GM23338 (cell line): ENCODE results near the gene HDAC5. TPM values are rescaled to one million over a fixed set of nuclear protein-coding genes. Genes with fewer than 3 reads are reported as not detected.

Source experiments
- ATAC-seq: fragments of 200-7000 bp; cut with Tn5 transposase; 3 replicates; pipeline ENCODE4 v1.9.1; 2020
- DNase-seq: peaks from one replicate; pipeline ENCODE4 v3.0.0-alpha.2; 2015; ENCODE audit warnings: low spot score
- H2AFZ ChIP-seq: fragments of 200-600 bp; sonication (generic); 2 replicates; pipeline ENCODE4 v1.8.0; 2016; ENCODE audit warnings: antibody characterized with exemption, mild to moderate bottlenecking, moderate library complexity
- H3F3A ChIP-seq: fragments of 200-600 bp; sonication (generic); replicated peaks from 2 replicates; pipeline ENCODE4 v1.8.0; 2017; ENCODE audit warnings: antibody characterized with exemption, mixed run types, low read depth
- H3K27ac ChIP-seq: fragments of 200-600 bp; sonication (generic); 2 replicates; pipeline ENCODE4 v1.6.1; 2016; ENCODE audit warnings: low read depth
- H3K27me3 ChIP-seq: fragments of 200-600 bp; sonication (generic); 2 replicates; pipeline ENCODE4 v1.8.0; 2016; ENCODE audit warnings: mild to moderate bottlenecking, mixed run types, moderate library complexity; ENCODE audit not compliant: insufficient read depth
- H3K36me3 ChIP-seq: fragments of 200-600 bp; sonication (generic); 2 replicates; pipeline ENCODE4 v1.8.0; 2016; ENCODE audit warnings: mild to moderate bottlenecking; ENCODE audit not compliant: insufficient read depth
- H3K4me1 ChIP-seq: fragments of 200-600 bp; sonication (generic); 2 replicates; pipeline ENCODE4 v1.8.0; 2016; ENCODE audit warnings: mild to moderate bottlenecking, moderate library complexity; ENCODE audit not compliant: insufficient read depth
- H3K4me2 ChIP-seq: fragments of 200-600 bp; sonication (generic); 2 replicates; pipeline ENCODE4 v1.7.1; 2017; ENCODE audit warnings: mixed run types
- H3K4me3 ChIP-seq: fragments of 200-600 bp; sonication (generic); 2 replicates; pipeline ENCODE4 v1.6.1; 2016; ENCODE audit warnings: mixed run types
- H3K79me2 ChIP-seq: fragments of 200-600 bp; sonication (generic); replicated peaks from 2 replicates; pipeline ENCODE4 v1.8.0; 2017; ENCODE audit warnings: mild to moderate bottlenecking; ENCODE audit not compliant: insufficient read depth
- H3K9me2 ChIP-seq: fragments of 200-600 bp; sonication (generic); 2 replicates; pipeline ENCODE4 v1.8.0; 2017; ENCODE audit not compliant: insufficient read depth
- H4K20me1 ChIP-seq: fragments of 200-600 bp; sonication (generic); replicated peaks from 2 replicates; pipeline ENCODE4 v1.8.0; 2017; ENCODE audit warnings: mild to moderate bottlenecking; ENCODE audit not compliant: insufficient read depth
- H3K27ac Mint-ChIP-seq: 2 replicates; pipeline ENCODE4 v1.8.0; 2020; ENCODE audit warnings: inconsistent platforms, mild to moderate bottlenecking, moderate library complexity, mixed read lengths
- H3K27me3 Mint-ChIP-seq: 3 replicates; pipeline ENCODE4 v1.8.0; 2022; ENCODE audit warnings: low read depth, mild to moderate bottlenecking, moderate library complexity, mixed read lengths, inconsistent platforms; ENCODE audit not compliant: insufficient read depth, poor library complexity
- H3K36me3 Mint-ChIP-seq: 3 replicates; pipeline ENCODE4 v1.8.0; 2021; ENCODE audit warnings: low read depth, mild to moderate bottlenecking, inconsistent platforms, moderate library complexity, mixed read lengths
- H3K4me1 Mint-ChIP-seq: 3 replicates; pipeline ENCODE4 v1.8.0; 2020; ENCODE audit warnings: mild to moderate bottlenecking, inconsistent platforms, mixed read lengths
- H3K4me3 Mint-ChIP-seq: 3 replicates; pipeline ENCODE4 v1.8.0; 2021; ENCODE audit warnings: moderate library complexity, mild to moderate bottlenecking, inconsistent platforms, mixed read lengths
- H3K9me3 Mint-ChIP-seq: 3 replicates; pipeline ENCODE4 v1.8.0; 2020; ENCODE audit warnings: moderate library complexity, mild to moderate bottlenecking, inconsistent platforms, mixed read lengths
- CREB1 ChIP-seq: fragments of 250-450 bp; sonication (Bioruptor Pico); IDR thresholded peaks from 2 replicates; pipeline ENCODE4 v1.5.0; 2020; ENCODE audit warnings: low read depth, mild to moderate bottlenecking, moderate library complexity
- EZH2 ChIP-seq: fragments of 200-600 bp; sonication (generic); IDR thresholded peaks from one replicate; pipeline ENCODE4 v1.8.0; 2017; ENCODE audit warnings: antibody characterized with exemption, mild to moderate bottlenecking, low read depth; ENCODE audit not compliant: unreplicated experiment
- NANOG ChIP-seq: IDR thresholded peaks from 2 replicates; pipeline ENCODE4 v1.6.1; 2016; ENCODE audit warnings: antibody characterized with exemption, borderline replicate concordance
- STAT1 ChIP-seq: IDR thresholded peaks from one replicate; pipeline ENCODE4 v1.6.1; 2016; ENCODE audit warnings: antibody characterized with exemption; ENCODE audit not compliant: unreplicated experiment
- ZNF114 ChIP-seq: fragments of 250-450 bp; sonication (Bioruptor Pico); IDR thresholded peaks from 2 replicates; pipeline ENCODE4 v1.5.0; 2020; ENCODE audit warnings: mild to moderate bottlenecking, moderate library complexity
- ZNF331 ChIP-seq: fragments of 250-450 bp; sonication (Bioruptor Pico); IDR thresholded peaks from 2 replicates; pipeline ENCODE4 v1.5.0; 2020; ENCODE audit warnings: low read depth, mild to moderate bottlenecking, moderate library complexity
- polyA plus RNA-seq: library from polyadenylated mRNA; unstranded; fragments of >200 nt; fragmentation: Nextera tagmentation; extraction: Ambion mirVana; gene quantifications from 2 replicates; pipeline ENCODE4 v1.2.1, GENCODE V29; 2016
- total RNA-seq: library from RNA; depleted of rRNA; stranded (reverse); fragments of >200 nt; shearing (Covaris generic); gene quantifications from 2 replicates; pipeline ENCODE4 v1.2.3, GENCODE V29; 2014
- TF ChIP-seq, protein P1 (sequence below): fragments of 250-450 bp; sonication (Bioruptor Pico); IDR thresholded peaks from 2 replicates; pipeline ENCODE4 v1.5.0; 2020; ENCODE audit warnings: mild to moderate bottlenecking, moderate library complexity
- TF ChIP-seq, protein P2 (sequence below): IDR thresholded peaks from 2 replicates; pipeline ENCODE4 v1.6.1; 2016; ENCODE audit warnings: antibody characterized with exemption

The HDAC5 gene
- total and polyA plus RNA-seq, 2 experiments from 2014 or later, result 16.9 to 71.1 TPM

DNA sequence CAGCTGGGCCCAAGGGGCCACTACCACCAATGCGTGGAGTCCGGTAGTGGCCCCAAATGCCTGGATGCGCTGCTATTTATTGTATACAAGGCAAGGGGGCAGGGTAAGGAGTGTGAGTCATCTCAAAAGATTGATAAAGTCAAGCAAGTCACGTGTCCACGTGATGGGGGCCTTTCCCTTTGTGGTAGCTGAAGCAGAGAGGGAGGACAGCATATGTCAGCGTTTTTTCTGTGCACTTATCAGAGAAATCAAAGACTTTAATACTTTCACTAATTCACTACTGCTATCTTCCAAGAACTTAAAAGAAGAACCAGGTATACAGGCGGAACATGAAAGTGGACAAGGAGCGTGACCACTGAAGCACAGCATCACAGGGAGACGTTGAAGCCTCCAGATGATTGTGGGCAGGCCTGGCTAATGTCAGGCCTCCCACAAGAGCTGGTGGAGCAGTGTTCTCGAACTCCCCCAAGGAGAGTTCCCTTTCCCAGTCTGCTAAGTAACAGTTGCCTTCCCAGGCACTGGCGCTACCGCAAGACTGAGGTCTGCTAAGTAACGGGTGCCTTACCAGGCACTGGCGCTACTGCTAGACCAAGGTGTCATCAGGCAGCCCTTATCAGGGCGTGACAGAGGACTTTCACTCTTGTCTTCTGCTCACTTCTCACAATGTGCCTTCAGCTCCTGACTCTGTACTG lies 36.2 kb upstream of the HDAC5 start (continued):
- TF ChIP-seq, protein P1, sequence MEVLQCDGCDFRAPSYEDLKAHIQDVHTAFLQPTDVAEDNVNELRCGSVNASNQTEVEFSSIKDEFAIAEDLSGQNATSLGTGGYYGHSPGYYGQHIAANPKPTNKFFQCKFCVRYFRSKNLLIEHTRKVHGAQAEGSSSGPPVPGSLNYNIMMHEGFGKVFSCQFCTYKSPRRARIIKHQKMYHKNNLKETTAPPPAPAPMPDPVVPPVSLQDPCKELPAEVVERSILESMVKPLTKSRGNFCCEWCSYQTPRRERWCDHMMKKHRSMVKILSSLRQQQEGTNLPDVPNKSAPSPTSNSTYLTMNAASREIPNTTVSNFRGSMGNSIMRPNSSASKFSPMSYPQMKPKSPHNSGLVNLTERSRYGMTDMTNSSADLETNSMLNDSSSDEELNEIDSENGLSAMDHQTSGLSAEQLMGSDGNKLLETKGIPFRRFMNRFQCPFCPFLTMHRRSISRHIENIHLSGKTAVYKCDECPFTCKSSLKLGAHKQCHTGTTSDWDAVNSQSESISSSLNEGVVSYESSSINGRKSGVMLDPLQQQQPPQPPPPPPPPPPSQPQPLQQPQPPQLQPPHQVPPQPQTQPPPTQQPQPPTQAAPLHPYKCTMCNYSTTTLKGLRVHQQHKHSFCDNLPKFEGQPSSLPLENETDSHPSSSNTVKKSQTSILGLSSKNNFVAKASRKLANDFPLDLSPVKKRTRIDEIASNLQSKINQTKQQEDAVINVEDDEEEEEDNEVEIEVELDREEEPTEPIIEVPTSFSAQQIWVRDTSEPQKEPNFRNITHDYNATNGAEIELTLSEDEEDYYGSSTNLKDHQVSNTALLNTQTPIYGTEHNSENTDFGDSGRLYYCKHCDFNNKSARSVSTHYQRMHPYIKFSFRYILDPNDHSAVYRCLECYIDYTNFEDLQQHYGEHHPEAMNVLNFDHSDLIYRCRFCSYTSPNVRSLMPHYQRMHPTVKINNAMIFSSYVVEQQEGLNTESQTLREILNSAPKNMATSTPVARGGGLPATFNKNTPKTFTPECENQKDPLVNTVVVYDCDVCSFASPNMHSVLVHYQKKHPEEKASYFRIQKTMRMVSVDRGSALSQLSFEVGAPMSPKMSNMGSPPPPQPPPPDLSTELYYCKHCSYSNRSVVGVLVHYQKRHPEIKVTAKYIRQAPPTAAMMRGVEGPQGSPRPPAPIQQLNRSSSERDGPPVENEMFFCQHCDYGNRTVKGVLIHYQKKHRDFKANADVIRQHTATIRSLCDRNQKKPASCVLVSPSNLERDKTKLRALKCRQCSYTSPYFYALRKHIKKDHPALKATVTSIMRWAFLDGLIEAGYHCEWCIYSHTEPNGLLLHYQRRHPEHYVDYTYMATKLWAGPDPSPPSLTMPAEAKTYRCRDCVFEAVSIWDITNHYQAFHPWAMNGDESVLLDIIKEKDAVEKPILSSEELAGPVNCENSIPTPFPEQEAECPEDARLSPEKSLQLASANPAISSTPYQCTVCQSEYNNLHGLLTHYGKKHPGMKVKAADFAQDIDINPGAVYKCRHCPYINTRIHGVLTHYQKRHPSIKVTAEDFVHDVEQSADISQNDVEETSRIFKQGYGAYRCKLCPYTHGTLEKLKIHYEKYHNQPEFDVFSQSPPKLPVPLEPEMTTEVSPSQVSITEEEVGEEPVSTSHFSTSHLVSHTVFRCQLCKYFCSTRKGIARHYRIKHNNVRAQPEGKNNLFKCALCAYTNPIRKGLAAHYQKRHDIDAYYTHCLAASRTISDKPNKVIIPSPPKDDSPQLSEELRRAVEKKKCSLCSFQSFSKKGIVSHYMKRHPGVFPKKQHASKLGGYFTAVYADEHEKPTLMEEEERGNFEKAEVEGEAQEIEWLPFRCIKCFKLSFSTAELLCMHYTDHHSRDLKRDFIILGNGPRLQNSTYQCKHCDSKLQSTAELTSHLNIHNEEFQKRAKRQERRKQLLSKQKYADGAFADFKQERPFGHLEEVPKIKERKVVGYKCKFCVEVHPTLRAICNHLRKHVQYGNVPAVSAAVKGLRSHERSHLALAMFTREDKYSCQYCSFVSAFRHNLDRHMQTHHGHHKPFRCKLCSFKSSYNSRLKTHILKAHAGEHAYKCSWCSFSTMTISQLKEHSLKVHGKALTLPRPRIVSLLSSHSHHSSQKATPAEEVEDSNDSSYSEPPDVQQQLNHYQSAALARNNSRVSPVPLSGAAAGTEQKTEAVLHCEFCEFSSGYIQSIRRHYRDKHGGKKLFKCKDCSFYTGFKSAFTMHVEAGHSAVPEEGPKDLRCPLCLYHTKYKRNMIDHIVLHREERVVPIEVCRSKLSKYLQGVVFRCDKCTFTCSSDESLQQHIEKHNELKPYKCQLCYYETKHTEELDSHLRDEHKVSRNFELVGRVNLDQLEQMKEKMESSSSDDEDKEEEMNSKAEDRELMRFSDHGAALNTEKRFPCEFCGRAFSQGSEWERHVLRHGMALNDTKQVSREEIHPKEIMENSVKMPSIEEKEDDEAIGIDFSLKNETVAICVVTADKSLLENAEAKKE (CRISPR knock-in tag), result no peak

DNA sequence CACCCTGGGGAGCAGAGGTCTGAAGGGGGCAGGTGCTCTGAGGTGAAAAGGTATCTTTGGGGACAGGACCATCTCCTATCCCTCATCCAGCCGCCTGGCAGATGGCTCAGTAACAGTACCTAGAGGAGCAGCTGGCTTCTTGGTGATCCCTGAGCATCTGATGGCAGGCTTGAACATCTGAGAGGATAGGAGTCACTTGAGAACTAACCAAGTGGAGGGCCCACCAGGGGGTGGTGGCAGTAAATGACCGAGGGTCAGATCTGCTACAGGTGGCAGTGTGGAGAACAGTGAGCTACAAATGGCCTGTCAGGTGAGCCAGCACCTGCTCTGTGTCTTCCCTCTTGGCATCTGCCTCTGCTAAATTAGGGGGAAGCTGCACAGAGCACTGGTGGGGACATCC lies 32.0 kb upstream of the HDAC5 start:
- Mint-ChIP-seq H3K9me3 (no peaks in the 10 kb centered on the region), H3K27ac (peak overlapping the region; percentile 40; the same call in 1 of the 2 replicates), H3K27me3 (peaks cover 2% of the 10 kb centered on the region), H3K36me3 (peaks cover 67% of the 10 kb centered on the region), H3K4me3 (no peak overlapping the region), H3K4me1 (no peaks in the 10 kb centered on the region)
- Histone ChIP-seq H3K79me2 (peaks cover 27% of the 10 kb centered on the region), H3F3A (0 out of 2 replicates have a peak, but pooled peaks cover 3% of the 10 kb centered on the region), H3K4me2 (no peak overlapping the region), H3K4me3 (no peak overlapping the region), H2AFZ (no peak overlapping the region), H3K9me2 (no peaks in the 10 kb centered on the region), H3K4me1 (no peaks in the 10 kb centered on the region), H4K20me1 (peaks cover 9% of the 10 kb centered on the region), H3K27me3 (no peaks in the 10 kb centered on the region), H3K27ac (no peak overlapping the region), H3K36me3 (peaks cover 17% of the 10 kb centered on the region)
- ATAC-seq, result no peak
- no peak for DNase-seq
- no peak for TF ChIP-seq ZNF114

DNA sequence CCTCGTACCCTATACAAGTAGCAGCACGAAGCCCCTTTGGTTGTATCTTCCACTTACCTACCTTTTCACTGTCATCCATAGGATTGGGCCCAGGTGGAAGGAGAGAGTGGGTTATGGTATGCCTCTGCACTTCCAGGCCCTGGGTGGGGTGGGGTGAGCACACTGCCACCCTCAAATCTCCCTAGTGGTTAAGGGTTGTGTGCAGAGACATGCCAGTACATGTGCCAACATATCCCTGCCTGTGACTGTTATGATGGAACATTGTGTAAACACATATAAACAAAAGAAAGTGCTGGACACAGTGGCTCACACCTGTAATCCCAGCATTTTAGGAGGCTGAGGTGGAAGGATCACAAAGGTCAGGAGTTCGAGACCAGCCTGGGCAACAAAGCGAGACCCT lies 29.4 kb upstream of the HDAC5 start:
- Histone ChIP-seq H3K9me2 (no peaks in the 10 kb centered on the region), H3K27me3 (no peaks in the 10 kb centered on the region), H2AFZ (no peak overlapping the region), H3K36me3 (peaks cover 15% of the 10 kb centered on the region; the same call in 1 of the 2 replicates), H3K4me3 (no peak overlapping the region), H3K4me2 (no peak overlapping the region), H3K4me1 (no peaks in the 10 kb centered on the region), H4K20me1 (peaks cover 9% of the 10 kb centered on the region), H3K79me2 (peaks cover 40% of the 10 kb centered on the region), H3F3A (0 out of 2 replicates have a peak, but pooled peaks cover 3% of the 10 kb centered on the region), H3K27ac (no peak overlapping the region)
- Mint-ChIP-seq H3K27ac (no peak overlapping the region), H3K4me1 (no peaks in the 10 kb centered on the region; the same call in 2 of the 3 replicates), H3K36me3 (peaks cover 72% of the 10 kb centered on the region), H3K4me3 (no peak overlapping the region), H3K27me3 (peaks cover 4% of the 10 kb centered on the region), H3K9me3 (no peaks in the 10 kb centered on the region)
- DNase-seq, result no peak
- ATAC-seq, result no peak
- TF ChIP-seq STAT1 (no peak), ZNF331 (no peak), CREB1 (CRISPR knock-in tag) (no peak), NANOG (no peak), EZH2 (no peak)
- TF ChIP-seq, protein P2, sequence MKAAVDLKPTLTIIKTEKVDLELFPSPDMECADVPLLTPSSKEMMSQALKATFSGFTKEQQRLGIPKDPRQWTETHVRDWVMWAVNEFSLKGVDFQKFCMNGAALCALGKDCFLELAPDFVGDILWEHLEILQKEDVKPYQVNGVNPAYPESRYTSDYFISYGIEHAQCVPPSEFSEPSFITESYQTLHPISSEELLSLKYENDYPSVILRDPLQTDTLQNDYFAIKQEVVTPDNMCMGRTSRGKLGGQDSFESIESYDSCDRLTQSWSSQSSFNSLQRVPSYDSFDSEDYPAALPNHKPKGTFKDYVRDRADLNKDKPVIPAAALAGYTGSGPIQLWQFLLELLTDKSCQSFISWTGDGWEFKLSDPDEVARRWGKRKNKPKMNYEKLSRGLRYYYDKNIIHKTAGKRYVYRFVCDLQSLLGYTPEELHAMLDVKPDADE, result no peak
